IPS-18a (cell line): ENCODE data around the gene TNC.

Source experiments
- H3K27ac ChIP-seq: one replicate; pipeline ENCODE4 v1.5.1; 2013; ENCODE audit warnings: low read length
- H3K27me3 ChIP-seq: one replicate; pipeline ENCODE4 v1.6.1; 2013; ENCODE audit warnings: mild to moderate bottlenecking, low read length; ENCODE audit not compliant: control insufficient read depth, insufficient read depth
- H3K36me3 ChIP-seq: one replicate; pipeline ENCODE4 v1.6.1; 2013; ENCODE audit warnings: low read depth, low read length; ENCODE audit not compliant: control insufficient read depth
- H3K4me1 ChIP-seq: one replicate; pipeline ENCODE4 v1.6.1; 2013; ENCODE audit warnings: low read depth, low read length; ENCODE audit not compliant: control insufficient read depth
- H3K4me3 ChIP-seq: one replicate; pipeline ENCODE4 v1.5.1; 2013; ENCODE audit warnings: low read length
- H3K9ac ChIP-seq: one replicate; pipeline ENCODE4 v1.6.1; 2013; ENCODE audit warnings: mild to moderate bottlenecking, low read length, moderate library complexity
- H3K9me3 ChIP-seq: one replicate; pipeline ENCODE4 v1.6.1; 2013; ENCODE audit warnings: low read depth, low read length; ENCODE audit not compliant: control insufficient read depth

The TNC gene

GRCh38 chr9:115148721-115149120 lies 30.8 kb upstream of the TNC start:
- H3K4me3 ChIP-seq = no peak overlapping the region

GRCh38 chr9:115146581-115147021 lies 28.6 kb upstream of the TNC start:
- H3K9me3 ChIP-seq = no peaks in the 10 kb centered on the region
- H3K27ac ChIP-seq = no peak overlapping the region
- H3K36me3 ChIP-seq = no peaks in the 10 kb centered on the region
- H3K9ac ChIP-seq = no peak overlapping the region
- H3K4me1 ChIP-seq = no peaks in the 10 kb centered on the region
- no peaks in the 10 kb centered on the region for H3K27me3 ChIP-seq
- no peak overlapping the region for H3K4me3 ChIP-seq

More at GRCh38 chr9:115148721-115149120, 30.8 kb upstream of the TNC start:
- Histone ChIP-seq H3K27me3 (no peaks in the 10 kb centered on the region), H3K27ac (no peak overlapping the region), H3K9me3 (no peaks in the 10 kb centered on the region), H3K4me1 (no peaks in the 10 kb centered on the region), H3K36me3 (no peaks in the 10 kb centered on the region), H3K9ac (no peak overlapping the region)

- Histone ChIP-seq H3K9me3 (no peaks in the 10 kb centered on the region), H3K27me3 (no peaks in the 10 kb centered on the region), H3K36me3 (no peaks in the 10 kb centered on the region), H3K4me3 (no peak overlapping the region), H3K4me1 (no peaks in the 10 kb centered on the region), H3K27ac (no peak overlapping the region), H3K9ac (no peak overlapping the region)
Measured at GRCh38 chr9:115144706-115145105, 26.7 kb upstream of the TNC start.

GRCh38 chr9:115143689-115144088 lies 25.7 kb upstream of the TNC start:
- H3K36me3 ChIP-seq = no peaks in the 10 kb centered on the region
- H3K4me3 ChIP-seq = no peak overlapping the region

GRCh38 chr9:115142517-115143270 lies 24.7 kb upstream of the TNC start:
- no peak overlapping the region for H3K9ac ChIP-seq
- no peak overlapping the region for H3K4me3 ChIP-seq
- no peaks in the 10 kb centered on the region for H3K36me3 ChIP-seq
- H3K27me3 ChIP-seq = no peaks in the 10 kb centered on the region
- H3K27ac ChIP-seq = no peak overlapping the region
- H3K4me1 ChIP-seq = no peaks in the 10 kb centered on the region
- no peaks in the 10 kb centered on the region for H3K9me3 ChIP-seq

More at GRCh38 chr9:115143689-115144088, 25.7 kb upstream of the TNC start:
- H3K27me3 ChIP-seq = no peaks in the 10 kb centered on the region
- H3K4me1 ChIP-seq = no peaks in the 10 kb centered on the region
- no peaks in the 10 kb centered on the region for H3K9me3 ChIP-seq
- no peak overlapping the region for H3K9ac ChIP-seq
- no peak overlapping the region for H3K27ac ChIP-seq

- Histone ChIP-seq H3K4me1 (no peaks in the 10 kb centered on the region), H3K9me3 (no peaks in the 10 kb centered on the region), H3K36me3 (no peaks in the 10 kb centered on the region), H3K27ac (no peak overlapping the region), H3K9ac (no peak overlapping the region), H3K27me3 (no peaks in the 10 kb centered on the region), H3K4me3 (no peak overlapping the region)
Measured at GRCh38 chr9:115142090-115142489, 24.1 kb upstream of the TNC start.

- Histone ChIP-seq H3K9me3 (no peaks in the 10 kb centered on the region), H3K27me3 (no peaks in the 10 kb centered on the region), H3K4me1 (no peaks in the 10 kb centered on the region), H3K36me3 (no peaks in the 10 kb centered on the region), H3K4me3 (no peak overlapping the region), H3K9ac (no peak overlapping the region), H3K27ac (no peak overlapping the region)
Measured at GRCh38 chr9:115141612-115142011, 23.7 kb upstream of the TNC start.

GRCh38 chr9:115138151-115138550 lies 20.2 kb upstream of the TNC start:
- Histone ChIP-seq H3K27me3 (no peaks in the 10 kb centered on the region), H3K9ac (no peak overlapping the region), H3K36me3 (no peaks in the 10 kb centered on the region), H3K9me3 (no peaks in the 10 kb centered on the region), H3K4me1 (no peaks in the 10 kb centered on the region), H3K27ac (no peak overlapping the region), H3K4me3 (no peak overlapping the region)

- H3K4me1 ChIP-seq = no peaks in the 10 kb centered on the region
- no peaks in the 10 kb centered on the region for H3K9me3 ChIP-seq
- no peak overlapping the region for H3K4me3 ChIP-seq
- no peak overlapping the region for H3K9ac ChIP-seq
- H3K27ac ChIP-seq = no peak overlapping the region
- H3K27me3 ChIP-seq = no peaks in the 10 kb centered on the region
- no peaks in the 10 kb centered on the region for H3K36me3 ChIP-seq
Measured at GRCh38 chr9:115137526-115137925, 19.6 kb upstream of the TNC start.

GRCh38 chr9:115135821-115136778 lies 18.1 kb upstream of the TNC start:
- Histone ChIP-seq H3K9me3 (no peaks in the 10 kb centered on the region), H3K4me1 (no peaks in the 10 kb centered on the region), H3K36me3 (no peaks in the 10 kb centered on the region), H3K27me3 (no peaks in the 10 kb centered on the region), H3K27ac (no peak overlapping the region), H3K9ac (no peak overlapping the region), H3K4me3 (no peak overlapping the region)

GRCh38 chr9:115134941-115135340 lies 17.0 kb upstream of the TNC start:
- no peaks in the 10 kb centered on the region for H3K36me3 ChIP-seq
- no peak overlapping the region for H3K9ac ChIP-seq
- no peaks in the 10 kb centered on the region for H3K27me3 ChIP-seq
- H3K27ac ChIP-seq = no peak overlapping the region
- H3K4me1 ChIP-seq = no peaks in the 10 kb centered on the region
- no peaks in the 10 kb centered on the region for H3K9me3 ChIP-seq
- no peak overlapping the region for H3K4me3 ChIP-seq
